ENCODE results near the gene YY1.

The YY1 gene

DNA sequence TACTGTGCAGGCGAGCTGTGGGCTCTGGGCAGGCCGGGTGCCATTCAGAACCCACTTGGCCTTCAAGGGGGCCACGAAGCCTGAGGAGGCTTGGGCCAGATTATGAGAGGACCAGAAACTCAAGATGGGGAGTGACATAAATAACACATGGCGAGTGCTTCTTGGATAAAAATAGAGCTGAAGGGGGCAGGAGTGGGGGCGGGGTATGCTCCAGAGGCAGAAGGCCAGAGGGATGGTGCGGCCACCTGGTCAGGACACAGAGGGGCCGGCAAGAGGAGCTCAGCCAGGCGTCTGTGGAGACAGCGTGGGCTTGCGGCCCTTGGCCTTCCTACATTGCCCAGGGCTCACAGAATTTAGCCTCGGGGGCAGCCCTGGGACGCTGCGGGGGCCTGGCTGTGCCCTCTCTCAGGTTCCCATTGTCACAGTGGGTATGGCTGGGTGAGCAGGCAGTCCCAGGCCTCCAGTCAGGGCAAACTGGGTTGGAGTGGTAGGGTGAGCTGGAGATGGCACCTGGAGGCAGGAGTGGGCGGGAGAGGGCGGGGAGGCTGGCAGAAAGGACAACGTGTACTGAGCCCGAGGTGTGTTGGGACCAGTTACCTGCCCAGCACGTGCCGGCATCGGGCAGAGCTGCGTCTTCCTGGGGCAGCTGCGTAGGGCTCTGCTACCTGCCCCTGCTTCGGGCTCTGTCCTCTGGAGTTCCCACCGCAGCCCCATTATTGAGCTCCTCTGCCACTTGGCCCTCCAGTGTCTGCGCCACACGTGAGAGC is 74.7 kb downstream of the YY1 start:
- DNase-seq (ENCODE audit: low read depth), result no peak

DNA sequence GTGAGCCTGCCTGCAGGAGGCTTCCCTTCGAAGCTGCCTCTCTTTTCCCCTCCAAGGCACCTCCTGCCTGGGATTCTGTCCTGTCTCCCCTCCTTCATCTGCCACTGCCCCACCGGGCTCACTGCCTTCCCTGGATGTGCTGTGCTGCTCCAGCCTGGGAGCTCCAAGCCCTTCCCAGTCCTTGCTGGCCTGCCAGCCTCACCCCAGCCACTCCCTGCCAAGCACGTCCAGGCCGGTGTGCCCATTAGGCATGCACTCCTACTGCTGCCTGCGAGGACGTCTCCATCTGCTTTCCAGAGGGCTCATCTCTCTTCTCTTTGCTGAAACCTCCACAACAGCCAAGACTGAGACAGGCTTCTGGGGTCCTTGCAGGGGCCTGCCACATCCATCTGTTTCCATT is 75.8 kb downstream of the YY1 start:
- no peak for DNase-seq (ENCODE audit: low read depth)

GRCh38 chr14:100317389-100317788 is 78.4 kb downstream of the YY1 start:
- DNase-seq (ENCODE audit: low read depth), result no peak

- DNase-seq (ENCODE audit: low read depth), result peak; percentile 60
Measured at GRCh38 chr14:100317912-100318808, 79.2 kb downstream of the YY1 start.

- DNase-seq (ENCODE audit: low read depth), result no peak
Measured at GRCh38 chr14:100320157-100320856, 81.4 kb downstream of the YY1 start.

DNA sequence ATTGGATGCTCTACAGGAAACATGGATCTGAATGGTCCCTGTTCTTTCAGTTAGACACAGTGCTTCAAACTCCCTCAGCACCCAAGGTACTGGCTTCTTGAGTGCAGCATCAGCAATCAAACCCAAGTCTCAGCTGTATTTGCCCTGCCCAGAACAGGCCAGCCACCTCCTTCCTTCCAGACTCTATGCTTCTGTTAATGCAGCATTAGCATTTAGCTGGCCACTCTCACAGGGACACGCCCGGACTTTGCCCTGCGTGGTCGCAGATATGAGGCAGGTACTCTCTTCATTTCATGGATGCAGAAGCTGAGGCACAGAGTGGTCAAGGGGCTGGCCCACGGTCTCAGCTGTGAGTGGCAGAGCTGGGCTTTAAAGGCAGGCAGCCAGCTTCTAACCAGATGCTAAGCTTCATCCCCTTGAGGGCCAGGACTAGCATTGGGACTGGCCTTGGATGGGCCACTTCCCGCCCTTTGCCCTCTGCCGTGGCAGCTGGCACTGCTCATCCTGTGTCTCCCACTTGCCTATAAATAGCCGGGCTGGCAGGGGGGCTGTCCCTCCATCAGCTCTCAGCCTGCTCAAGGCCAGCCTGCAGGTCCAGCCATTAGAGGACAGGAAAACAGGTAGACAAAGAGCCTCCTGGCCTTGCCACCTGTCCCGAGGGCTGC is 82.7 kb downstream of the YY1 start:
- DNase-seq (ENCODE audit: low read depth), result no peak

- DNase-seq (ENCODE audit: low read depth), result no peak
Measured at GRCh38 chr14:100322138-100322957, 83.4 kb downstream of the YY1 start.

DNA sequence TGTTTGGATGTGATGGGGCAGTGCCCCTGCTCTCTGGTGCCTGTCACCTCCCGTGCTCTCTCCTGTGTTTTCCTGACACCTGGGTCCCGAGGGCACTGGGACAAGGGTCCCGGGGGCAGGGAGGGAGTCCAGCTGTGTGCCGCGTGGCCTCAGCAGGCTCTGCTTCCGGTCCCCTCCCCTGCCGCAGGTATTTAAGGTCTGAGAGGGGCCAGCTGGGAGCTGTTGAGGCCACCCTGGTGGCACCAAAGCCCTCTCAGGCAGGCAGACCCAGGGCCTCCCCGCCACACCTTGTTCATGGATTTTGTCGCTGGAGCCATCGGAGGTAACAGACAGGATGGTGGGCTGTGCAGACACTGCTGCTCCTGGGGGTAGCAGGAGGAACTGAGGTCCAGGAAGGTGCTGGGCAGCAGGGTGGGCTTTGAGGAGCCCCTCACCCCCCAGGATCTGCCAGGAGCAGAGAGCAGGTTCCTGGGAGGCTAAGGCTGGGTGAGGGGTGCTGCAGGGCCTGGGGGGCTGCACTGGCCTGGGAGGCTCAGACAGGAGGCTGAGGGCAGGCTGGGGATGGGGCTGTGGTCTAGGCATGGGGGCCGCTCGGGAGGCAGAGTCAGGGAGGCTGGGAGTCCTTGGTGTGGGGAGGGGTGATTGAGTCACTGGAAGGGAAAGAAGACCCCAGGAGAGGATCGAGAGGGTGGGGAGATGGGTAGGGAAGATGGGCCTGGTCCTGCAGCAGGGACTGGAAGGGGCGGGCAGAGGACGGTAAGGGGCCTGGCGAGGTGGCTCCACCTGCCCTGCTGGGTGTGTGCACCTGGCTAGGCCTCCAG is 84.4 kb downstream of the YY1 start, which contains the start of gene SLC25A47:
SLC25A47 (plus strand) TSS at position 219 of the 821 bp plus-strand sequence; CDS start at position 295, 76 bp downstream.
- DNase-seq (ENCODE audit: low read depth), result no peak

- no peak for DNase-seq (ENCODE audit: low read depth)
Measured at GRCh38 chr14:100323942-100324307, 85.0 kb downstream of the YY1 start.

DNA sequence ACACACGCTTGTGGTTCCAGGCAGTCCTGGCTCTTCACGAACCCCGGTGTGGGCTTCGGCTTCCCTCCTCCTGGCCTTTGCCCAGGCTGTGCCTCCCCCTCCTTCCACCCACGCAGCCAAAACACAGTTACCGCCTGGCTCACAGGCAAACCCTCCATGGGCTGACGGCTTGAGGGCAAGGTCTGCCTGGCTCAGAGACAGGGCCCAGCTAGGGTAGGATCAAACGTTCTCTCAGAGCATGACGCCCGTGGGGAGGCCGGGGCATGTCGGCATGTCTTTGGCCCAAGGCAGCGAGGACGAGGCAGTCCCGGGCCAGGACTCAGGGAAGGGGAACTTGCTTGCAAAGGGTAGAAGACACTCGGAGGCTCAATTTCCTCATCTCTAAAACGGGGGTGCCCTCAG is 86.3 kb downstream of the YY1 start:
- no peak for DNase-seq (ENCODE audit: low read depth)

- no peak for DNase-seq (ENCODE audit: low read depth)
Measured at GRCh38 chr14:100325958-100326357, 87.0 kb downstream of the YY1 start.

DNA sequence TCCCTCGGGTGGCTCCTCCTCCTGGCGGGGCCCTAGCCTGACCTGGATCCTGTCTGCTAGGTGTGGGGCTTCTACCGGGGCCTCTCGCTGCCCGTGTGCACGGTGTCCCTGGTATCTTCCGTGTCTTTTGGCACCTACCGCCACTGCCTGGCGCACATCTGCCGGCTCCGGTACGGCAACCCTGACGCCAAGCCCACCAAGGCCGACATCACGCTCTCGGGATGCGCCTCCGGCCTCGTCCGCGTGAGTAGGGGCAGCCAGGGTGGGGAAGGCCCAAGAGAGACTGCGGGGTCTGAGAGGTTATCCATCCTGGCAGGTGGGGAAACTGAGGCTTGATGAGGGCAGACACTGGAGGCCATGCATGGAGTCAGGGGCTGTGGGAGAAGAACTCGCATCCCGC is 88.2 kb downstream of the YY1 start:
- DNase-seq (ENCODE audit: low read depth), result no peak

DNA sequence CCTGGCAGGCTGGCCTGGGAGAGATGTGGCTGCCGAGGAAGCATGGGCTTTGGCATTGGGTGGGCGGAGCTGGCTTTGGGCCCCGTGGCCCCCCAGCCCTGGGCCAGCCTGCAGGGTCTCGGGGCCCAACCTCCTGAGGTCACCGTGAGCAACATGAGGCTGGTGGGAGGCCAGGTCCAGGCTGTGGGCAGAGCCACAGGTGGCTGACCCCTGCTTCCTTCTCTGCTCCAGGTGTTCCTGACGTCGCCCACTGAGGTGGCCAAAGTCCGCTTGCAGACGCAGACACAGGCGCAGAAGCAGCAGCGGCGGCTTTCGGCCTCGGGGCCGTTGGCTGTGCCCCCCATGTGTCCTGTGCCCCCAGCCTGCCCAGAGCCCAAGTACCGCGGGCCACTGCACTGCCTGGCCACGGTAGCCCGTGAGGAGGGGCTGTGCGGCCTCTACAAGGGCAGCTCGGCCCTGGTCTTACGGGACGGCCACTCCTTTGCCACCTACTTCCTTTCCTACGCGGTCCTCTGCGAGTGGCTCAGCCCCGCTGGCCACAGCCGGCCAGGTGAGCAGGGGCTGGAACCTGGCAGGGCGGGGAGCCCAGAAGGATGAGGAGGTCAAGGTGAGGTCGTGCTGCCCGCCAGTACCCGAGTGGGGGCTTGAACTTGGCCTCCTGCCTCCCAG is 89.7 kb downstream of the YY1 start:
- no peak for DNase-seq (ENCODE audit: low read depth)

- no peak for DNase-seq (ENCODE audit: low read depth)
Measured at GRCh38 chr14:100329233-100330006, 90.5 kb downstream of the YY1 start.

GRCh38 chr14:100330007-100330344 is 91.0 kb downstream of the YY1 start:
- no peak for DNase-seq (ENCODE audit: low read depth)

- DNase-seq (ENCODE audit: low read depth), result no peak
Measured at GRCh38 chr14:100330388-100330931, 91.5 kb downstream of the YY1 start.

- no peak for DNase-seq (ENCODE audit: low read depth)
Measured at GRCh38 chr14:100332071-100332639, 93.2 kb downstream of the YY1 start.
